Measurements from ENCODE around the gene ASAH2B.

Gene ASAH2B

GRCh38 chr10:50798297-50798696 is 58.6 kb downstream of the ASAH2B start:
- no peak for DNase-seq (ENCODE audit: low spot score)

- no peak for DNase-seq (ENCODE audit: low spot score)
Measured at GRCh38 chr10:50799595-50799994, 59.9 kb downstream of the ASAH2B start.

- DNase-seq (ENCODE audit: low spot score) = no peak
Measured at GRCh38 chr10:50805981-50806622, 66.4 kb downstream of the ASAH2B start.

- DNase-seq (ENCODE audit: low spot score) = no peak
Measured at GRCh38 chr10:50807851-50808776, 68.4 kb downstream of the ASAH2B start.
